GM19452 (cell line): ENCODE data around the gene RHOC.

ENCODE experiments used
- ATAC-seq: cut with Tn5 transposase; IDR thresholded peaks from one replicate; pipeline ENCODE4 v1.9.1; 2021; ENCODE audit not compliant: unreplicated experiment

Gene RHOC

GRCh38 chr1:112718691-112719418 is 11.9 kb upstream of the RHOC start:
- ATAC-seq = no peak

- no peak for ATAC-seq
These were observed 10.4 kb upstream of the RHOC start for GRCh38 chr1:112717263-112717873.

GRCh38 chr1:112716133-112716720 is 9.3 kb upstream of the RHOC start:
- ATAC-seq = no peak

GRCh38 chr1:112715264-112716053 is 8.5 kb upstream of the RHOC start, which contains the start of gene PPM1J:
PPM1J (minus strand) TSS chr1:112715332; CDS start chr1:112715301, 31 bp downstream.
- peak; percentile 79 for ATAC-seq

- no peak for ATAC-seq
These were observed 7.7 kb upstream of the RHOC start for GRCh38 chr1:112714313-112715263.

GRCh38 chr1:112713466-112714312 is 6.8 kb upstream of the RHOC start:
- no peak for ATAC-seq

- ATAC-seq = no peak
These were observed 5.8 kb upstream of the RHOC start for GRCh38 chr1:112712701-112713128.

GRCh38 chr1:112712191-112712590 is 5.3 kb upstream of the RHOC start:
- no peak for ATAC-seq

GRCh38 chr1:112711670-112712069 is 4.7 kb upstream of the RHOC start:
- ATAC-seq = no peak

- no peak for ATAC-seq
These were observed 4.1 kb upstream of the RHOC start for GRCh38 chr1:112711041-112711440.

GRCh38 chr1:112710586-112710985 is 3.7 kb upstream of the RHOC start:
- no peak for ATAC-seq

- no peak for ATAC-seq
These were observed 3.2 kb upstream of the RHOC start for GRCh38 chr1:112710159-112710558.

- no peak for ATAC-seq
These were observed 1.6 kb upstream of the RHOC start for GRCh38 chr1:112708489-112708888.

GRCh38 chr1:112708002-112708448 is 1.1 kb upstream of the RHOC start:
- no peak for ATAC-seq

GRCh38 chr1:112707221-112708001 is 484 bp upstream of the RHOC start:
- ATAC-seq = peak; percentile 67

GRCh38 chr1:112704934-112705627 is 1.8 kb downstream of the RHOC start:
- ATAC-seq = peak; percentile 52

GRCh38 chr1:112704391-112704933 is 2.5 kb downstream of the RHOC start:
- ATAC-seq = no peak

GRCh38 chr1:112703706-112704105 is 3.2 kb downstream of the RHOC start:
- ATAC-seq = no peak
